ENCODE results near the gene CCDC92. TPM values are rescaled to one million over a fixed set of nuclear protein-coding genes. Genes with fewer than 3 reads are reported as not detected.

CCDC92 gene
- total and polyA plus RNA-seq, 2 donors (not counting 3 experiments of a cell fraction or from before 2014, with no cell fraction given), result 41.2 to 41.6 TPM

- H3K4me3 ChIP-seq (replicated peaks in 1 of 3; ENCODE audit: insufficient read depth in 1 of 3, low read depth in 1 of 3, low read length in 3 of 3), result no peak overlapping the region
- H3K79me2 ChIP-seq (ENCODE audit: control insufficient read depth, insufficient read depth, low read length), result peaks cover 15% of the 10 kb centered on the region
- POLR2A ChIA-PET, result no interaction called here
- dilution Hi-C loops (cut with MboI; ENCODE audit: extremely low pct_ligation_motif_present, low sequenced_read_pairs), result no loop called here
- no peak overlapping the region for H3K27ac ChIP-seq (ENCODE audit: insufficient read depth, low read depth, low read length)
- intact Hi-C loops (cut with micrococcal nuclease), result no loop called here
- no TSS peak for BruUV-seq (replicated peaks)
- no peak overlapping the region for H2AFZ ChIP-seq (ENCODE audit: low read depth, low read length)
- no peaks in the 10 kb centered on the region for H3K27me3 ChIP-seq (ENCODE audit: control insufficient read depth in 2 of 2, insufficient read depth in 2 of 2, low read length in 2 of 2)
- peaks cover 11 to 17% of the 10 kb centered on the region in 2 experiments for H3K36me3 ChIP-seq (ENCODE audit: control insufficient read depth in 2 of 2, extremely low read depth in 1 of 2, insufficient read depth in 2 of 2, low read length in 2 of 2)
- H3K4me2 ChIP-seq (ENCODE audit: insufficient read depth, low read length), result no peak overlapping the region
- CTCF ChIA-PET, result interaction anchor here (0.5 kb wide), 1 partner anchor 84 kb away, joined by 3 read pairs; no protein-coding TSS in a partner anchor
- TF ChIP-seq, protein P1, sequence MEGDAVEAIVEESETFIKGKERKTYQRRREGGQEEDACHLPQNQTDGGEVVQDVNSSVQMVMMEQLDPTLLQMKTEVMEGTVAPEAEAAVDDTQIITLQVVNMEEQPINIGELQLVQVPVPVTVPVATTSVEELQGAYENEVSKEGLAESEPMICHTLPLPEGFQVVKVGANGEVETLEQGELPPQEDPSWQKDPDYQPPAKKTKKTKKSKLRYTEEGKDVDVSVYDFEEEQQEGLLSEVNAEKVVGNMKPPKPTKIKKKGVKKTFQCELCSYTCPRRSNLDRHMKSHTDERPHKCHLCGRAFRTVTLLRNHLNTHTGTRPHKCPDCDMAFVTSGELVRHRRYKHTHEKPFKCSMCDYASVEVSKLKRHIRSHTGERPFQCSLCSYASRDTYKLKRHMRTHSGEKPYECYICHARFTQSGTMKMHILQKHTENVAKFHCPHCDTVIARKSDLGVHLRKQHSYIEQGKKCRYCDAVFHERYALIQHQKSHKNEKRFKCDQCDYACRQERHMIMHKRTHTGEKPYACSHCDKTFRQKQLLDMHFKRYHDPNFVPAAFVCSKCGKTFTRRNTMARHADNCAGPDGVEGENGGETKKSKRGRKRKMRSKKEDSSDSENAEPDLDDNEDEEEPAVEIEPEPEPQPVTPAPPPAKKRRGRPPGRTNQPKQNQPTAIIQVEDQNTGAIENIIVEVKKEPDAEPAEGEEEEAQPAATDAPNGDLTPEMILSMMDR (IDR thresholded peaks at IDR 0.05; ENCODE audit: extremely low read depth in 1 of 2, insufficient read depth in 1 of 2, low read depth in 1 of 2, low read length in 2 of 2), result no peak
- TF ChIP-seq POLR2A (IDR thresholded peaks at IDR 0.05; ENCODE audit: low read depth, low read length) (no peak), FOS (IDR thresholded peaks at IDR 0.05; ENCODE audit: borderline replicate concordance, insufficient read depth, low read length) (no peak), MAX (IDR thresholded peaks at IDR 0.05; ENCODE audit: insufficient read depth, insufficient read length) (no peak), POLR2AphosphoS5 (IDR thresholded peaks at IDR 0.05; ENCODE audit: insufficient read depth, low read depth, low read length) (no peak), EZH2 (IDR thresholded peaks at IDR 0.05; ENCODE audit: borderline replicate concordance, low read depth, low read length, severe bottlenecking) (no peak), JUN (IDR thresholded peaks at IDR 0.05; ENCODE audit: borderline replicate concordance, insufficient read depth, insufficient read length, low read depth) (no peak), MYC (IDR thresholded peaks at IDR 0.05; ENCODE audit: low read depth, low read length) (no peak), GATA2 (IDR thresholded peaks at IDR 0.05; ENCODE audit: insufficient read depth, insufficient read length, low read depth, low read length) (no peak)
- no peaks in the 10 kb centered on the region for H3K9me1 ChIP-seq (replicated peaks; ENCODE audit: control insufficient read depth, extremely low read depth, insufficient read depth, low read length)
- DNase-seq (ENCODE audit: low read depth, low spot score) (no peak), FAIRE-seq (no peak)
- H4K20me1 ChIP-seq (replicated peaks; ENCODE audit: control insufficient read depth, extremely low read depth, insufficient read depth, low read length), result peaks cover 3% of the 10 kb centered on the region
- H3K9me3 ChIP-seq (replicated peaks; ENCODE audit: control insufficient read depth, insufficient read depth, low read length), result no peaks in the 10 kb centered on the region
- H3K4me1 ChIP-seq (ENCODE audit: control insufficient read depth, extremely low read depth, insufficient read depth, low read length), result peaks cover 12% of the 10 kb centered on the region
- no peak overlapping the region for H3K9ac ChIP-seq (replicated peaks; ENCODE audit: extremely low read depth, insufficient read depth, low read length)
Measured at GRCh38 chr12:123989168-123989567, 16.5 kb upstream of the CCDC92 start.
